ENCODE data around the gene URI1.

The URI1 gene

GRCh38 chr19:30059741-30060457, 117.9 kb downstream of the URI1 start:
- DNase-seq: no peak

GRCh38 chr19:30060531-30061222, 118.6 kb downstream of the URI1 start:
- DNase-seq: no peak

- no peak for DNase-seq
These were observed 119.4 kb downstream of the URI1 start for GRCh38 chr19:30061223-30062064.

- DNase-seq: no peak
These were observed 120.2 kb downstream of the URI1 start for GRCh38 chr19:30062065-30062906.

GRCh38 chr19:30062907-30063649, 121.0 kb downstream of the URI1 start:
- no peak for DNase-seq

- DNase-seq: no peak
These were observed 121.8 kb downstream of the URI1 start for GRCh38 chr19:30063650-30064347.

GRCh38 chr19:30064348-30064699, 122.3 kb downstream of the URI1 start:
- DNase-seq: no peak

- no peak for DNase-seq
These were observed 122.9 kb downstream of the URI1 start for GRCh38 chr19:30064771-30065494.

GRCh38 chr19:30065680-30066606, 123.9 kb downstream of the URI1 start:
- DNase-seq: no peak
